HepG2 (cell line): Measurements from ENCODE around the gene C6orf136. TPM values are rescaled to one million over a fixed set of nuclear protein-coding genes. Genes with fewer than 3 reads are reported as not detected.

Experiments used
- FOXK2 ChIP-seq: fragments of 450-650 bp; IDR thresholded peaks from 2 replicates; pipeline ENCODE4 v1.6.1; 2016
- GATA4 ChIP-seq: sonication (generic); IDR thresholded peaks from 2 replicates; pipeline ENCODE4 v1.6.1; 2016; ENCODE audit warnings: antibody characterized with exemption, low read depth, borderline replicate concordance
- GFI1 ChIP-seq: sonication (generic); formaldehyde crosslinking; IDR thresholded peaks from 2 replicates; pipeline ENCODE4 v1.5.0; 2020; ENCODE audit warnings: missing genetic modification reagents, mild to moderate bottlenecking, borderline replicate concordance
- KDM2A ChIP-seq: sonication (generic); formaldehyde crosslinking; IDR thresholded peaks from 2 replicates; pipeline ENCODE4 v1.4.0; 2020; ENCODE audit warnings: low read depth, missing genetic modification reagents, borderline replicate concordance
- MEIS2 ChIP-seq: sonication (generic); formaldehyde crosslinking; IDR thresholded peaks from 2 replicates; pipeline ENCODE4 v1.9.0; 2021; ENCODE audit warnings: mild to moderate bottlenecking, missing genetic modification reagents
- NR0B2 ChIP-seq: sonication (generic); formaldehyde crosslinking; IDR thresholded peaks from 2 replicates; pipeline ENCODE4 v1.4.0; 2020; ENCODE audit warnings: mild to moderate bottlenecking, missing genetic modification reagents
- PRDM15 ChIP-seq: sonication (generic); formaldehyde crosslinking; IDR thresholded peaks from 2 replicates; pipeline ENCODE4 v1.4.0; 2020; ENCODE audit warnings: missing genetic modification reagents
- RBM22 ChIP-seq: fragments of 200-400 bp; formaldehyde crosslinking; optimal IDR thresholded peaks from 2 replicates; pipeline ENCODE3; 2017; ENCODE audit warnings: mild to moderate bottlenecking, low read length, moderate library complexity
- SRSF9 ChIP-seq: fragments of 200-400 bp; formaldehyde crosslinking; IDR thresholded peaks from 2 replicates; pipeline ENCODE4 v1.6.1; 2018; ENCODE audit warnings: borderline replicate concordance, mild to moderate bottlenecking, low read depth, low read length; ENCODE audit not compliant: insufficient read depth, poor library complexity, severe bottlenecking
- ZBTB42 ChIP-seq: sonication (generic); formaldehyde crosslinking; IDR thresholded peaks from 2 replicates; pipeline ENCODE4 v1.5.0; 2020; ENCODE audit warnings: mild to moderate bottlenecking, missing genetic modification reagents
- ZFAT ChIP-seq: sonication (generic); formaldehyde crosslinking; conservative IDR thresholded peaks from 2 replicates; pipeline ENCODE4 v1.8.1; 2023; ENCODE audit warnings: missing genetic modification reagents, inconsistent platforms
- ZNF10 ChIP-seq: sonication (generic); formaldehyde crosslinking; IDR thresholded peaks from 2 replicates; pipeline ENCODE4 v1.4.0; 2020; ENCODE audit warnings: mild to moderate bottlenecking, low read depth, missing genetic modification reagents, borderline replicate concordance
- ZNF407 ChIP-seq: sonication (generic); formaldehyde crosslinking; IDR thresholded peaks from one replicate; pipeline ENCODE4 v1.5.1; 2020; ENCODE audit warnings: mild to moderate bottlenecking, missing genetic modification reagents; ENCODE audit errors: not compliant biosample characterization
- ZNF577 ChIP-seq: sonication (generic); formaldehyde crosslinking; IDR thresholded peaks from 2 replicates; pipeline ENCODE4 v1.4.0; 2020; ENCODE audit warnings: mild to moderate bottlenecking, low read depth, missing genetic modification reagents, borderline replicate concordance
- ZNF678 ChIP-seq: sonication (generic); formaldehyde crosslinking; IDR thresholded peaks from 2 replicates; pipeline ENCODE4 v1.4.0; 2020; ENCODE audit warnings: mild to moderate bottlenecking, missing genetic modification reagents
- polyA plus RNA-seq, 8 experiments: library from polyadenylated mRNA; depleted of rRNA in 3 of 8; stranded (reverse) in 7 of 8; unstranded in 1 of 8; fragments of >200 nt; fragmentation: Illumina TruSeq in 4 of 8; extraction: Trizol in 4 of 8; gene quantifications; 2 replicates each; pipeline versions ENCODE4 v1.2.1 to v1.2.3, GENCODE V29; 2011 to 2016; ENCODE audit warnings: low read depth in 4 of 8, missing spikeins in 1 of 8, mixed read lengths in 1 of 8; ENCODE audit not compliant: insufficient read depth in 1 of 8
- total RNA-seq, 5 experiments: library from RNA; depleted of rRNA; stranded (reverse); fragments of >200 nt; fragmentation: Illumina TruSeq; extraction: Trizol; gene quantifications; 2 replicates each; pipeline ENCODE4 v1.2.3, GENCODE V29; 2016; ENCODE audit warnings: low read depth in 1 of 5

C6orf136 gene
- total and polyA plus RNA-seq, 2 of the 13 experiments (the other 11 are each of a cell fraction or from before 2014, with no cell fraction given): 12.0 to 26.2 TPM

- no peak for TF ChIP-seq ZBTB42 (CRISPR knock-in tag)
- no peak for TF ChIP-seq SRSF9
- TF ChIP-seq PRDM15 (CRISPR knock-in tag): peak; percentile 82; the same call in 1 of the 2 replicates
- peak; percentile 68; the same call in 1 of the 2 replicates for TF ChIP-seq NR0B2 (CRISPR knock-in tag)
- peak; percentile 80 for TF ChIP-seq ZNF407
- no peak; the same call in 1 of the 2 replicates for TF ChIP-seq MEIS2 (CRISPR knock-in tag)
- TF ChIP-seq ZNF678 (CRISPR knock-in tag): no peak; the same call in 1 of the 2 replicates
- TF ChIP-seq GATA4: peak; percentile 20; the same call in 1 of the 2 replicates
- TF ChIP-seq RBM22: peak; percentile 99
- TF ChIP-seq ZFAT: no peak
- no peak for TF ChIP-seq ZNF577
- TF ChIP-seq ZNF10 (CRISPR knock-in tag): no peak
- no peak for TF ChIP-seq GFI1
- peak; percentile 100 for TF ChIP-seq KDM2A (CRISPR knock-in tag)
- no peak for TF ChIP-seq FOXK2
Observed at GRCh38 chr6:30626484-30627366, 20.2 kb upstream of the C6orf136 start, which contains the start of gene ATAT1 (continued).
